ENCODE data around the gene NUBP2.

- TF ChIP-seq CTCF (conservative IDR thresholded peaks at IDR 0.05 in 1 of 2, IDR thresholded peaks at IDR 0.05 in 1 of 2; ENCODE audit: low read depth in 1 of 2, low read length in 2 of 2) (no peak), EZH2 (IDR thresholded peaks at IDR 0.05; ENCODE audit: low read length, missing control alignments) (no peak)
Observed at GRCh38 chr16:1776991-1777374, 5.8 kb upstream of the NUBP2 start.

Data from fibroblast of lung (primary cell).